GM12878 (cell line): ENCODE results near the gene DNAJB2. TPM values are rescaled to one million over a fixed set of nuclear protein-coding genes. Genes with fewer than 3 reads are reported as not detected.

Experiments
- BCL11A ChIP-seq: IDR thresholded peaks from 2 replicates; pipeline ENCODE4 v1.6.1; 2011; ENCODE audit warnings: low read depth, low read length
- BRCA1 ChIP-seq: IDR thresholded peaks from 2 replicates; pipeline ENCODE4 v1.6.1; 2011; ENCODE audit warnings: low read depth, low read length, improper control_type of control experiment
- ETV6 ChIP-seq, 2 experiments: fragments of 450-650 bp in 1 of 2; IDR thresholded peaks in 1 of 2; conservative IDR thresholded peaks in 1 of 2; 2 replicates each; pipeline ENCODE4 v1.6.1; 2014; ENCODE audit warnings: antibody characterized with exemption in 1 of 2, borderline replicate concordance in 1 of 2, low read depth in 1 of 2, mild to moderate bottlenecking in 1 of 2, moderate library complexity in 1 of 2
- FOXK2 ChIP-seq: fragments of 450-650 bp; IDR thresholded peaks from 2 replicates; pipeline ENCODE4 v1.6.1; 2017; ENCODE audit warnings: mild to moderate bottlenecking, moderate library complexity
- IKZF1 ChIP-seq: fragments of 450-650 bp; conservative IDR thresholded peaks from 2 replicates; pipeline ENCODE4 v1.6.1; 2017; ENCODE audit warnings: antibody characterized with exemption, mild to moderate bottlenecking
- MYC ChIP-seq: IDR thresholded peaks from 2 replicates; pipeline ENCODE4 v1.6.1; 2011; ENCODE audit warnings: mild to moderate bottlenecking, low read length, moderate library complexity, inconsistent platforms; ENCODE audit not compliant: insufficient read depth, insufficient replicate concordance, insufficient read length, severe bottlenecking
- POLR2A ChIP-seq: IDR thresholded peaks from 2 replicates; pipeline ENCODE4 v1.6.1; 2011; ENCODE audit warnings: low read depth, mild to moderate bottlenecking, low read length
- RUNX3 ChIP-seq: IDR thresholded peaks from 2 replicates; pipeline ENCODE4 v1.6.1; 2012; ENCODE audit warnings: low read length, inconsistent platforms
- SMAD5 ChIP-seq: IDR thresholded peaks from 2 replicates; pipeline ENCODE4 v1.6.1; 2016; ENCODE audit warnings: antibody characterized with exemption, low read depth
- SPI1 ChIP-seq: IDR thresholded peaks from 2 replicates; pipeline ENCODE4 v1.6.1; 2011; ENCODE audit warnings: low read depth, mild to moderate bottlenecking, low read length, moderate library complexity, borderline replicate concordance; ENCODE audit not compliant: insufficient read depth
- SREBF1 ChIP-seq: IDR thresholded peaks from 2 replicates; pipeline ENCODE4 v1.6.1; 2012; ENCODE audit warnings: mild to moderate bottlenecking, low read length
- STAT1 ChIP-seq: fragments of 450-650 bp; conservative IDR thresholded peaks from 2 replicates; pipeline ENCODE4 v1.6.1; 2014; ENCODE audit warnings: antibody characterized with exemption, mild to moderate bottlenecking
- TBL1XR1 ChIP-seq: IDR thresholded peaks from 2 replicates; pipeline ENCODE4 v1.6.1; 2012; ENCODE audit warnings: low read depth, low read length, improper control_type of control experiment
- polyA plus RNA-seq, 11 experiments: library from polyadenylated mRNA; depleted of rRNA in 4 of 11; unstranded in 6 of 11; stranded (reverse) in 5 of 11; fragments of >200 nt; fragmentation: Nextera tagmentation in 4 of 11; fragmentation: Illumina TruSeq in 1 of 11; extraction: Ambion mirVana in 4 of 11; extraction: Trizol in 1 of 11; gene quantifications; 1 replicate in 1 of 11; 2 replicates in 10 of 11; pipeline versions ENCODE4 v1.2.1 to v1.2.3, GENCODE V29; 2011 to 2016; ENCODE audit warnings: inconsistent platforms in 2 of 11, missing spikeins in 2 of 11, low read depth in 1 of 11
- total RNA-seq, 4 experiments: library from RNA; depleted of rRNA in 3 of 4; stranded (reverse); fragments of >200 nt in 3 of 4; fragmentation: Illumina TruSeq in 1 of 4; extraction: Trizol in 1 of 4; gene quantifications; 2 replicates each; pipeline versions ENCODE4 v1.2.1 to v1.2.3, GENCODE V29; 2013 to 2021
- TF ChIP-seq, protein P1 (sequence below): IDR thresholded peaks from 2 replicates; pipeline ENCODE4 v1.6.1; 2011; ENCODE audit warnings: borderline replicate concordance, low read depth, mild to moderate bottlenecking, moderate library complexity, low read length; ENCODE audit not compliant: insufficient read depth, poor library complexity, severe bottlenecking
- TF ChIP-seq, protein P2 (sequence below), 3 experiments: IDR thresholded peaks in 2 of 3; conservative IDR thresholded peaks in 1 of 3; 2 replicates each; pipeline ENCODE4 v1.5.1; 2011; ENCODE audit warnings: low read depth in 3 of 3, low read length in 3 of 3, mild to moderate bottlenecking in 3 of 3, control low read depth in 2 of 3, moderate library complexity in 2 of 3, inconsistent platforms in 1 of 3, mixed read lengths in 1 of 3; ENCODE audit not compliant: control insufficient read depth in 2 of 3, insufficient read depth in 1 of 3; ENCODE audit errors: extremely low read depth in 1 of 3
- TF ChIP-seq, protein P3 (sequence below): fragments of 450-650 bp; IDR thresholded peaks from 2 replicates; pipeline ENCODE4 v1.6.1; 2016; ENCODE audit warnings: mild to moderate bottlenecking
- TF ChIP-seq, protein P4 (sequence below): IDR thresholded peaks from 2 replicates; pipeline ENCODE4 v1.6.1; 2012; ENCODE audit warnings: low read length, inconsistent platforms
- TF ChIP-seq, protein P5 (sequence below): IDR thresholded peaks from 2 replicates; pipeline ENCODE4 v1.6.1; 2012; ENCODE audit warnings: low read depth, low read length, improper control_type of control experiment
- TF ChIP-seq, protein P6 (sequence below): IDR thresholded peaks from 2 replicates; pipeline ENCODE4 v1.6.1; 2012; ENCODE audit warnings: low read depth, low read length, improper control_type of control experiment

The DNAJB2 gene
- total and polyA plus RNA-seq, 10 of the 15 experiments (the other 5 are each of a cell fraction or from before 2014, with no cell fraction given): 0.26 to 36.5 (median 12.5) TPM

DNA sequence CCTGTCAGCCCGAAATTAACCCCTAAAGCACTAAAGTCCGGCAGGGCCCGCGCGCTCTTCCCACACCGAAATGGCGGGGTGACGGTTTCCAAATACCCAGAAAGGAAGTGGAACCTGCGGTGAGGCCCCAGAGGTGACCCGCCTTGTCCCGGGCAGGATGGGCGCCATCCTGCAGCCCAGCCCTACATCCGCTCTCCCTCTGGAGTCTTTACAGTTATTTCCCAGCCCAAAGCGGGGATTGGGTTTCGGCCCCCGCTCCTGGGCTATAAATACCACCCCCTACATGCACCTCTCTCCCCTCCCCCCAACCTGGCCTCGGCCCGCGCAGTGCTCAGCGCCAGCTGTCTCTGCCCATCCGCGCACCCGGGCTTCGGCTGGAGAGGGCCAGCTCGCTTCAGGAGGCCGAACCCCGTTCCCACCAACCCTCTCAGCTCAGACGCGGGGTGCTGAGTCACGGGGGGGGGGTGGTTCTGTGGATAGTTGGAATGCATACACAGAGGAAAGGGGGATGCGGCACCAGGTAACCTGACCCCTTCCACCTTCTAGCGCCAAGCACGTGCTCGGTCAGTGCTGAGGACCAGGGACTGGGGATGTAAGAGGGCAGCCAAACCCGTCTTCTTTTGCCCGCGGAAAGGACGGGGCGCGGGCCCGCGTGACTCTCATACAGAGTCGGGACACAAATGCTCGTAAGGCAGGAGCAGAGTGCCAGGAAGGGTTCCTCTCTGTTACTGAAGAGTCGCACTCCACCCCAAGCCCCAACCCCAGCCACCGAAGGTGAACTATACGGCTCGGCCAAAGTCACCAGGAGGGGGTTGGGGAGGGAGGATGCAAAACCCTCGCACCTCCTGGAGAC, 26.0 kb upstream of the DNAJB2 start, which contains the start of gene TUBA4B (continued):
- TF ChIP-seq, protein P1, sequence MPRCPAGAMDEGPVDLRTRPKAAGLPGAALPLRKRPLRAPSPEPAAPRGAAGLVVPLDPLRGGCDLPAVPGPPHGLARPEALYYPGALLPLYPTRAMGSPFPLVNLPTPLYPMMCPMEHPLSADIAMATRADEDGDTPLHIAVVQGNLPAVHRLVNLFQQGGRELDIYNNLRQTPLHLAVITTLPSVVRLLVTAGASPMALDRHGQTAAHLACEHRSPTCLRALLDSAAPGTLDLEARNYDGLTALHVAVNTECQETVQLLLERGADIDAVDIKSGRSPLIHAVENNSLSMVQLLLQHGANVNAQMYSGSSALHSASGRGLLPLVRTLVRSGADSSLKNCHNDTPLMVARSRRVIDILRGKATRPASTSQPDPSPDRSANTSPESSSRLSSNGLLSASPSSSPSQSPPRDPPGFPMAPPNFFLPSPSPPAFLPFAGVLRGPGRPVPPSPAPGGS: no peak
- TF ChIP-seq SPI1: peak; percentile 91
- TF ChIP-seq, protein P2, sequence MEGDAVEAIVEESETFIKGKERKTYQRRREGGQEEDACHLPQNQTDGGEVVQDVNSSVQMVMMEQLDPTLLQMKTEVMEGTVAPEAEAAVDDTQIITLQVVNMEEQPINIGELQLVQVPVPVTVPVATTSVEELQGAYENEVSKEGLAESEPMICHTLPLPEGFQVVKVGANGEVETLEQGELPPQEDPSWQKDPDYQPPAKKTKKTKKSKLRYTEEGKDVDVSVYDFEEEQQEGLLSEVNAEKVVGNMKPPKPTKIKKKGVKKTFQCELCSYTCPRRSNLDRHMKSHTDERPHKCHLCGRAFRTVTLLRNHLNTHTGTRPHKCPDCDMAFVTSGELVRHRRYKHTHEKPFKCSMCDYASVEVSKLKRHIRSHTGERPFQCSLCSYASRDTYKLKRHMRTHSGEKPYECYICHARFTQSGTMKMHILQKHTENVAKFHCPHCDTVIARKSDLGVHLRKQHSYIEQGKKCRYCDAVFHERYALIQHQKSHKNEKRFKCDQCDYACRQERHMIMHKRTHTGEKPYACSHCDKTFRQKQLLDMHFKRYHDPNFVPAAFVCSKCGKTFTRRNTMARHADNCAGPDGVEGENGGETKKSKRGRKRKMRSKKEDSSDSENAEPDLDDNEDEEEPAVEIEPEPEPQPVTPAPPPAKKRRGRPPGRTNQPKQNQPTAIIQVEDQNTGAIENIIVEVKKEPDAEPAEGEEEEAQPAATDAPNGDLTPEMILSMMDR (IDR thresholded peaks at IDR 0.05 in 2 of 3, conservative IDR thresholded peaks at IDR 0.05 in 1 of 3; ENCODE audit: control insufficient read depth in 2 of 3, extremely low read depth in 1 of 3, insufficient read depth in 1 of 3, low read depth in 3 of 3, low read length in 3 of 3): no peak
- TF ChIP-seq BCL11A: peak; percentile 15; the same call in 1 of the 2 replicates
- no peak for TF ChIP-seq TBL1XR1
- TF ChIP-seq, protein P3, sequence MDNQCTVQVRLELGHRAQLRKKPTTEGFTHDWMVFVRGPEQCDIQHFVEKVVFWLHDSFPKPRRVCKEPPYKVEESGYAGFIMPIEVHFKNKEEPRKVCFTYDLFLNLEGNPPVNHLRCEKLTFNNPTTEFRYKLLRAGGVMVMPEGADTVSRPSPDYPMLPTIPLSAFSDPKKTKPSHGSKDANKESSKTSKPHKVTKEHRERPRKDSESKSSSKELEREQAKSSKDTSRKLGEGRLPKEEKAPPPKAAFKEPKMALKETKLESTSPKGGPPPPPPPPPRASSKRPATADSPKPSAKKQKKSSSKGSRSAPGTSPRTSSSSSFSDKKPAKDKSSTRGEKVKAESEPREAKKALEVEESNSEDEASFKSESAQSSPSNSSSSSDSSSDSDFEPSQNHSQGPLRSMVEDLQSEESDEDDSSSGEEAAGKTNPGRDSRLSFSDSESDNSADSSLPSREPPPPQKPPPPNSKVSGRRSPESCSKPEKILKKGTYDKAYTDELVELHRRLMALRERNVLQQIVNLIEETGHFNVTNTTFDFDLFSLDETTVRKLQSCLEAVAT: peak; percentile 59; the same call in 1 of the 2 replicates
- TF ChIP-seq RUNX3: peak; percentile 87
- no peak for TF ChIP-seq STAT1
- peak; percentile 87 for TF ChIP-seq IKZF1
- no peak for TF ChIP-seq ETV6 (conservative IDR thresholded peaks at IDR 0.05 in 1 of 2, IDR thresholded peaks at IDR 0.05 in 1 of 2; ENCODE audit: borderline replicate concordance in 1 of 2, low read depth in 1 of 2)
- TF ChIP-seq FOXK2: no peak
- peak; percentile 57 for TF ChIP-seq MYC
- TF ChIP-seq, protein P4, sequence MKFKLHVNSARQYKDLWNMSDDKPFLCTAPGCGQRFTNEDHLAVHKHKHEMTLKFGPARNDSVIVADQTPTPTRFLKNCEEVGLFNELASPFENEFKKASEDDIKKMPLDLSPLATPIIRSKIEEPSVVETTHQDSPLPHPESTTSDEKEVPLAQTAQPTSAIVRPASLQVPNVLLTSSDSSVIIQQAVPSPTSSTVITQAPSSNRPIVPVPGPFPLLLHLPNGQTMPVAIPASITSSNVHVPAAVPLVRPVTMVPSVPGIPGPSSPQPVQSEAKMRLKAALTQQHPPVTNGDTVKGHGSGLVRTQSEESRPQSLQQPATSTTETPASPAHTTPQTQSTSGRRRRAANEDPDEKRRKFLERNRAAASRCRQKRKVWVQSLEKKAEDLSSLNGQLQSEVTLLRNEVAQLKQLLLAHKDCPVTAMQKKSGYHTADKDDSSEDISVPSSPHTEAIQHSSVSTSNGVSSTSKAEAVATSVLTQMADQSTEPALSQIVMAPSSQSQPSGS: no peak
- TF ChIP-seq, protein P5, sequence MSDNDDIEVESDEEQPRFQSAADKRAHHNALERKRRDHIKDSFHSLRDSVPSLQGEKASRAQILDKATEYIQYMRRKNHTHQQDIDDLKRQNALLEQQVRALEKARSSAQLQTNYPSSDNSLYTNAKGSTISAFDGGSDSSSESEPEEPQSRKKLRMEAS: peak; percentile 48
- TF ChIP-seq, protein P6, sequence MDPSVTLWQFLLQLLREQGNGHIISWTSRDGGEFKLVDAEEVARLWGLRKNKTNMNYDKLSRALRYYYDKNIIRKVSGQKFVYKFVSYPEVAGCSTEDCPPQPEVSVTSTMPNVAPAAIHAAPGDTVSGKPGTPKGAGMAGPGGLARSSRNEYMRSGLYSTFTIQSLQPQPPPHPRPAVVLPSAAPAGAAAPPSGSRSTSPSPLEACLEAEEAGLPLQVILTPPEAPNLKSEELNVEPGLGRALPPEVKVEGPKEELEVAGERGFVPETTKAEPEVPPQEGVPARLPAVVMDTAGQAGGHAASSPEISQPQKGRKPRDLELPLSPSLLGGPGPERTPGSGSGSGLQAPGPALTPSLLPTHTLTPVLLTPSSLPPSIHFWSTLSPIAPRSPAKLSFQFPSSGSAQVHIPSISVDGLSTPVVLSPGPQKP: no peak
- no peak for TF ChIP-seq BRCA1
- no peak for TF ChIP-seq SMAD5
- no peak for TF ChIP-seq SREBF1
- peak; percentile 62; the same call in 1 of the 2 replicates for TF ChIP-seq POLR2A
